A549 treated with Mapracorat at 1 μM for 4 hours (cell line): ENCODE data around the gene SCARB1. TPM values are rescaled to one million over a fixed set of nuclear protein-coding genes. Genes with fewer than 3 reads are reported as not detected.

ENCODE experiments used
- total RNA-seq: library from RNA; stranded (reverse); fragments of 200-300 nt; extraction: Qiagen RNA extraction; gene quantifications from 5 replicates; pipeline ENCODE4 v1.2.3, GENCODE V29; 2022

Gene SCARB1, protein sequence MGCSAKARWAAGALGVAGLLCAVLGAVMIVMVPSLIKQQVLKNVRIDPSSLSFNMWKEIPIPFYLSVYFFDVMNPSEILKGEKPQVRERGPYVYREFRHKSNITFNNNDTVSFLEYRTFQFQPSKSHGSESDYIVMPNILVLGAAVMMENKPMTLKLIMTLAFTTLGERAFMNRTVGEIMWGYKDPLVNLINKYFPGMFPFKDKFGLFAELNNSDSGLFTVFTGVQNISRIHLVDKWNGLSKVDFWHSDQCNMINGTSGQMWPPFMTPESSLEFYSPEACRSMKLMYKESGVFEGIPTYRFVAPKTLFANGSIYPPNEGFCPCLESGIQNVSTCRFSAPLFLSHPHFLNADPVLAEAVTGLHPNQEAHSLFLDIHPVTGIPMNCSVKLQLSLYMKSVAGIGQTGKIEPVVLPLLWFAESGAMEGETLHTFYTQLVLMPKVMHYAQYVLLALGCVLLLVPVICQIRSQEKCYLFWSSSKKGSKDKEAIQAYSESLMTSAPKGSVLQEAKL
- total RNA-seq, result 112 to 168 TPM (median 158 TPM) in 5 replicates

DNA sequence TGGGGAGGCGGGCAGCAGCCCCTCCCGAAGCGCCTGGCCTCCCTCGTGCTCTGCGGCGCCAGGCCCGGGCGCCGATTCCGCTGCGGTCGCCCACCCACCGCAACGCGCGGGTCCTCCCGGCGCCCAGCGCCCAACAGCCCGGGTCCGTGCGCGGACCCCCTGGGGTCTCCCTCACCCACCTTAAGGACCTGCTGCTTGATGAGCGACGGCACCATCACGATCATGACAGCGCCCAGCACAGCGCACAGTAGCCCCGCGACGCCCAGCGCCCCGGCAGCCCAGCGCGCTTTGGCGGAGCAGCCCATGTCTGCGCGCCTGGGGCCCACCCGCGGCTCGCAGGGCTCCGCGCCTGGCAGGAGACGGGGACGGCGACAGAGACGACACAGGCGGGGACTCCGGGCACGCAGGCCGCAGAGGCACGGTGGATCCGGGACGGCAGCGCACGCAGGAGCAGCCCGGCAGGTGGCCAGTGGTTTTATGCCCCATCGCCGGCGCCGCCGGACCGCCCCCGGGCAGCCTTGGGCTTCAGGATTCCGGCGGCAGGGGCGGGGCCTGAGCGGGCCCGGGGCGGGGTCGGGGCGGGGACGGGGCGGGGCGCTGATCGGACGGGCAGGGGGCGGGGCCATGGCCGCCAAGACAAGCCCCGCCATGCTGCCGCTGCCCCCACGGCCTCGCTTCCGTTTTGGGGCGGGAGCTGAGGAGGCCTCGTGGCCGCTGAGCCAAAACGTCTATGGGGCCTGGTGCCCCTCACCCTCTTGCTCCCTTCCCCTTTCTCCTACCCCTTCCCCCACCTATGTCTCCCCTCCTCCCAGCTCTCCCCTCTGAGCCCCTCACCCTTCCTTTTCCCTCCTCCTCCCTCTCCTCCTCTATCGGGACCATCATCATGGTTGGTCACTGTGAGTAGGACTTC lies at the start of gene SCARB1:
SCARB1 (minus strand) TSS at position 449 of the 910 bp plus-strand sequence; CDS start at position 305, 144 bp downstream.

Other genes with a start within 250 kb of the SCARB1 start
- 1,347 to 1,734 TPM (median 1,446 TPM) in 5 replicates for gene UBC, start 50.8 kb upstream of the SCARB1 start, total RNA-seq
- gene DHX37, start 125.3 kb upstream of the SCARB1 start, total RNA-seq, result 28.3 to 41.4 TPM (median 39.7 TPM) in 5 replicates
- gene BRI3BP, start 129.8 kb upstream of the SCARB1 start, total RNA-seq, result 15.4 to 21.7 TPM (median 20.8 TPM) in 5 replicates
- 16.8 to 20.2 TPM (median 19.0 TPM) in 5 replicates for gene AACS, start 201.6 kb upstream of the SCARB1 start, total RNA-seq